H1 (cell line): ENCODE measurements around the gene LRRC32. TPM values are rescaled to one million over a fixed set of nuclear protein-coding genes. Genes with fewer than 3 reads are reported as not detected.

ENCODE experiments used
- CTCF ChIA-PET: fragments of 300-600 bp; sonication (Branson Sonifier 250); formaldehyde crosslinking; loops from one replicate; lab custom pipeline; 2021; ENCODE audit not compliant: partially characterized antibody; lab: Charles Lee
- POLR2A ChIA-PET: fragments of 300-600 bp; sonication (Branson Sonifier 250); formaldehyde crosslinking; loops from one replicate; lab custom pipeline; 2021; ENCODE audit warnings: inconsistent platforms; ENCODE audit not compliant: partially characterized antibody; lab: Charles Lee
- DNase-seq, 2 experiments: peaks; one replicate each; pipeline versions ENCODE4 v3.0.0 to v3.0.0-alpha.2; 2010 to 2022; ENCODE audit warnings: low spot score in 2 of 2, low read depth in 1 of 2, mixed read lengths in 1 of 2
- FAIRE-seq: peaks from 2 replicates; lab custom pipeline; 2011; peaks lifted over from hg19 to GRCh38; lab: Jason Lieb, UNC
- H2AFZ ChIP-seq: 2 replicates; pipeline ENCODE4 v1.8.1; 2012; ENCODE audit warnings: low read length, inconsistent platforms
- H2AK5ac ChIP-seq: 2 replicates; pipeline ENCODE4 v1.6.1; 2013; ENCODE audit warnings: low read depth, low read length
- H2BK120ac ChIP-seq: replicated peaks from 2 replicates; pipeline ENCODE3; 2013; ENCODE audit warnings: low read depth, low read length, inconsistent platforms
- H2BK12ac ChIP-seq: 2 replicates; pipeline ENCODE4 v1.6.1; 2013; ENCODE audit warnings: low read depth, low read length
- H2BK15ac ChIP-seq: 2 replicates; pipeline ENCODE4 v1.6.1; 2013; ENCODE audit warnings: low read length
- H2BK20ac ChIP-seq: 2 replicates; pipeline ENCODE4 v1.6.1; 2013; ENCODE audit warnings: low read length
- H2BK5ac ChIP-seq: 2 replicates; pipeline ENCODE4 v1.6.1; 2013; ENCODE audit warnings: low read depth, low read length
- H3K14ac ChIP-seq: 2 replicates; pipeline ENCODE4 v1.6.1; 2013; ENCODE audit warnings: inconsistent platforms; ENCODE audit not compliant: insufficient read length
- H3K18ac ChIP-seq: 2 replicates; pipeline ENCODE4 v1.6.1; 2013; ENCODE audit warnings: low read length; ENCODE audit errors: extremely low read depth
- H3K23ac ChIP-seq: 2 replicates; pipeline ENCODE4 v1.6.1; 2013; ENCODE audit warnings: inconsistent platforms; ENCODE audit not compliant: insufficient read length
- H3K23me2 ChIP-seq: 2 replicates; pipeline ENCODE4 v1.6.1; 2013; ENCODE audit warnings: low read depth, low read length
- H3K27ac ChIP-seq: 2 replicates; pipeline ENCODE4 v1.6.1; 2011; ENCODE audit warnings: low read depth, low read length, inconsistent platforms
- H3K27me3 ChIP-seq, 4 experiments: replicated peaks in 1 of 4; 1 replicate in 1 of 4; 2 replicates in 3 of 4; pipeline versions ENCODE4 v1.6.1 to v1.8.1; 2011 to 2013; ENCODE audit warnings: low read length in 3 of 4, mild to moderate bottlenecking in 3 of 4, inconsistent platforms in 2 of 4, mixed read lengths in 2 of 4, moderate library complexity in 1 of 4; ENCODE audit not compliant: control insufficient read depth in 3 of 4, insufficient read depth in 3 of 4; ENCODE audit errors: extremely low read depth in 1 of 4
- H3K36me3 ChIP-seq, 4 experiments: 2 replicates each; pipeline versions ENCODE4 v1.6.1 to v1.8.1; 2011 to 2013; ENCODE audit warnings: mild to moderate bottlenecking in 4 of 4, low read length in 3 of 4, moderate library complexity in 2 of 4, control low read depth in 1 of 4, inconsistent platforms in 1 of 4; ENCODE audit not compliant: insufficient read depth in 4 of 4, control insufficient read depth in 2 of 4
- H3K4ac ChIP-seq: replicated peaks from 2 replicates; pipeline ENCODE3; 2013; ENCODE audit warnings: low read length, low read depth, mixed read lengths, inconsistent platforms; ENCODE audit not compliant: insufficient read length
- H3K4me1 ChIP-seq, 4 experiments: replicated peaks in 1 of 4; 1 replicate in 1 of 4; 2 replicates in 3 of 4; pipeline versions ENCODE4 v1.6.1 to v1.8.1; 2011 to 2013; ENCODE audit warnings: low read length in 3 of 4, inconsistent platforms in 2 of 4, mixed read lengths in 1 of 4; ENCODE audit not compliant: insufficient read depth in 4 of 4, control insufficient read depth in 3 of 4
- H3K4me2 ChIP-seq, 2 experiments: 2 replicates each; pipeline versions ENCODE4 v1.6.1 to v1.8.1; 2011 to 2013; ENCODE audit warnings: low read depth in 2 of 2, low read length in 2 of 2, control low read depth in 1 of 2, inconsistent platforms in 1 of 2, mild to moderate bottlenecking in 1 of 2; ENCODE audit not compliant: insufficient read depth in 1 of 2
- H3K4me3 ChIP-seq, 4 experiments: fragments of 200-600, 300-600 bp in 1 of 4; sonication (generic), shearing (Covaris generic), sonication (Bioruptor Twin) in 1 of 4; 2 replicates each; pipeline versions ENCODE4 v1.5.1 to v1.8.1; 2011 to 2016; ENCODE audit warnings: low read length in 4 of 4, low read depth in 3 of 4, control low read depth in 2 of 4, inconsistent platforms in 2 of 4, mild to moderate bottlenecking in 2 of 4, mixed read lengths in 1 of 4, moderate library complexity in 1 of 4; ENCODE audit not compliant: insufficient read depth in 2 of 4; ENCODE audit errors: extremely low read depth in 1 of 4
- H3K56ac ChIP-seq: replicated peaks from 2 replicates; pipeline ENCODE3; 2013; ENCODE audit warnings: low read depth, mild to moderate bottlenecking, mixed read lengths, low read length, inconsistent platforms; ENCODE audit not compliant: insufficient read length
- H3K79me1 ChIP-seq: 2 replicates; pipeline ENCODE4 v1.6.1; 2013; ENCODE audit warnings: low read depth, low read length, control low read depth
- H3K79me2 ChIP-seq, 2 experiments: 2 replicates each; pipeline versions ENCODE4 v1.6.1 to v1.8.1; 2012 to 2013; ENCODE audit warnings: low read length in 2 of 2, mild to moderate bottlenecking in 2 of 2, inconsistent platforms in 1 of 2; ENCODE audit not compliant: insufficient read depth in 2 of 2, control insufficient read depth in 1 of 2
- H3K9ac ChIP-seq, 4 experiments: replicated peaks in 1 of 4; 1 replicate in 1 of 4; 2 replicates in 3 of 4; pipeline versions ENCODE4 v1.6.1 to v1.8.1; 2011 to 2013; ENCODE audit warnings: low read depth in 3 of 4, low read length in 3 of 4, control low read depth in 2 of 4, mild to moderate bottlenecking in 2 of 4, moderate library complexity in 2 of 4, inconsistent platforms in 1 of 4; ENCODE audit errors: extremely low read depth in 1 of 4
- H3K9me3 ChIP-seq, 2 experiments: 2 replicates each; pipeline versions ENCODE4 v1.6.1 to v1.8.1; 2012 to 2013; ENCODE audit warnings: mild to moderate bottlenecking in 2 of 2, moderate library complexity in 2 of 2, control low read depth in 1 of 2, inconsistent platforms in 1 of 2, low read depth in 1 of 2, low read length in 1 of 2, mixed read lengths in 1 of 2; ENCODE audit not compliant: insufficient read depth in 2 of 2
- H4K20me1 ChIP-seq, 2 experiments: replicated peaks in 1 of 2; 2 replicates each; pipeline versions ENCODE3 to v1.8.1; 2011 to 2013; ENCODE audit warnings: inconsistent platforms in 2 of 2, low read length in 2 of 2, mild to moderate bottlenecking in 1 of 2; ENCODE audit not compliant: insufficient read depth in 2 of 2, control insufficient read depth in 1 of 2
- H4K5ac ChIP-seq: 2 replicates; pipeline ENCODE4 v1.6.1; 2013; ENCODE audit warnings: low read length, low read depth, mixed read lengths, inconsistent platforms; ENCODE audit not compliant: insufficient read length
- H4K8ac ChIP-seq: 2 replicates; pipeline ENCODE4 v1.8.0; 2013; ENCODE audit warnings: mild to moderate bottlenecking, moderate library complexity, low read length, inconsistent platforms; ENCODE audit not compliant: insufficient read depth; ENCODE audit errors: extremely low read depth
- H4K91ac ChIP-seq: replicated peaks from 2 replicates; pipeline ENCODE3; 2013; ENCODE audit warnings: low read length, mixed read lengths, inconsistent platforms; ENCODE audit not compliant: insufficient read length
- BCL11A ChIP-seq, 2 experiments: IDR thresholded peaks; one replicate each; pipeline ENCODE4 v1.6.1; 2011; ENCODE audit warnings: low read depth in 2 of 2, low read length in 2 of 2, mild to moderate bottlenecking in 2 of 2
- FOSL1 ChIP-seq: IDR thresholded peaks from 2 replicates; pipeline ENCODE4 v1.6.1; 2011; ENCODE audit warnings: mild to moderate bottlenecking, low read depth, low read length, moderate library complexity; ENCODE audit not compliant: insufficient read depth
- MAFK ChIP-seq: IDR thresholded peaks from 2 replicates; pipeline ENCODE4 v1.6.1; 2012; ENCODE audit warnings: low read depth, mild to moderate bottlenecking, improper control_type of control experiment, low read length
- PHF8 ChIP-seq: fragments of 200-600 bp; sonication (generic); conservative IDR thresholded peaks from 2 replicates; pipeline ENCODE4 v1.7.1; 2012; ENCODE audit warnings: low read depth, mild to moderate bottlenecking, inconsistent platforms, low read length, moderate library complexity
- RFX5 ChIP-seq: IDR thresholded peaks from 2 replicates; pipeline ENCODE4 v1.6.1; 2011; ENCODE audit warnings: low read depth, low read length, improper control_type of control experiment, borderline replicate concordance
- TAF7 ChIP-seq: optimal IDR thresholded peaks from 2 replicates; pipeline ENCODE3; 2011; ENCODE audit warnings: low read depth, mild to moderate bottlenecking, inconsistent platforms, low read length, moderate library complexity, borderline replicate concordance
- ZNF274 ChIP-seq: IDR thresholded peaks from 2 replicates; pipeline ENCODE4 v1.7.0; 2012; ENCODE audit warnings: low read length, borderline replicate concordance; ENCODE audit errors: extremely low read depth
- WGBS, 2 experiments: shearing (Covaris generic) in 1 of 2; methylation state at CpG; one replicate each; pipeline versions ENCODE4 v1.1.6 to v1.1.7; 2013 to 2015; ENCODE audit warnings: low lambda C conversion rate in 2 of 2, mixed read lengths in 2 of 2, inconsistent platforms in 1 of 2, low coverage in 1 of 2, missing lambda C conversion rate in 1 of 2; ENCODE audit not compliant: insufficient replicate concordance in 2 of 2, insufficient coverage in 1 of 2, insufficient read length in 1 of 2; ENCODE audit errors: extremely low coverage in 1 of 2, missing lambda C conversion rate in 1 of 2; 5-methylcytosine and 5-hydroxymethylcytosine counted together
- polyA plus RNA-seq, 7 experiments: library from polyadenylated mRNA; depleted of rRNA in 3 of 7; stranded (reverse) in 5 of 7; unstranded in 2 of 7; fragments of >200 nt in 5 of 7; fragments of 200-250 nt in 2 of 7; gene quantifications; 1 replicate in 5 of 7; 2 replicates in 1 of 7; 4 replicates in 1 of 7; pipeline versions ENCODE4 v1.2.1 to v1.2.3, GENCODE V29; 2011 to 2013; ENCODE audit warnings: missing spikeins in 2 of 7, mixed read lengths in 2 of 7
- total RNA-seq: library from RNA; stranded (reverse); fragmentation: NEBNext Ultra II Directional; extraction: Animal tissue kit (Norgen Biotek cat#: 25700); gene quantifications from 2 replicates; pipeline ENCODE4 v1.2.1, GENCODE V29; 2021
- TF ChIP-seq, protein P1 (sequence below): IDR thresholded peaks from 2 replicates; pipeline ENCODE4 v1.6.1; 2012; ENCODE audit warnings: low read length, inconsistent platforms

The LRRC32 gene
- total and polyA plus RNA-seq, 2 of the 8 experiments (the other 6 are each of a cell fraction or from before 2014, with no cell fraction given) = 0.99 to 1.9 TPM

GRCh38 chr11:76704171-76704948 lies 33.8 kb upstream of the LRRC32 start:
- ChIA-PET POLR2A (interaction anchor here (0.6 to 2.1 kb wide), 4 partner anchors 8 to 89 kb away, joined by 3 to 6 read pairs (median 4); no protein-coding TSS in a partner anchor), CTCF (interaction anchor here (0.6 to 4.5 kb wide), 6 partner anchors 12 to 105 kb away, joined by 3 to 20 read pairs (median 4); no protein-coding TSS in a partner anchor)
- H2BK120ac ChIP-seq = peak overlapping the region; percentile 59
- H3K4ac ChIP-seq = no peak overlapping the region
- H3K23ac ChIP-seq = no peak overlapping the region
- H3K36me3 ChIP-seq = no peaks in the 10 kb centered on the region
- peak overlapping the region in 2 of 4 experiments; percentile 14 to 29; a peak in 4 of 7 replicates for H3K9ac ChIP-seq
- H4K5ac ChIP-seq = peak overlapping the region; percentile 98
- no peaks in the 10 kb centered on the region; the same call in 1 of the 2 replicates for H3K79me1 ChIP-seq
- H3K9me3 ChIP-seq = peaks cover 0 to 4% of the 10 kb centered on the region in 2 experiments; a peak in 2 of 4 replicates
- H3K4me2 ChIP-seq = peak overlapping the region; percentile 39 to 83
- peaks cover 2 to 11% (median 8%) of the 10 kb centered on the region in 4 experiments; a peak in 6 of 7 replicates for H3K4me1 ChIP-seq
- H3K27ac ChIP-seq = peak overlapping the region; percentile 72; the same call in 1 of the 2 replicates
- H3K4me3 ChIP-seq = peak overlapping the region in 1 of 4 experiments; percentile 23; a peak in 1 of 8 replicates
- H3K18ac ChIP-seq = peak overlapping the region; percentile 89
- H2BK15ac ChIP-seq = no peak overlapping the region
- H2BK5ac ChIP-seq = peak overlapping the region; percentile 99
- DNase-seq (peak in 1 of 2 experiments; percentile 29), FAIRE-seq (no peak)
- no peaks in the 10 kb centered on the region for H4K20me1 ChIP-seq
- no peak overlapping the region for H3K14ac ChIP-seq
- H3K79me2 ChIP-seq = no peaks in the 10 kb centered on the region
- peak overlapping the region; percentile 62; the same call in 1 of the 2 replicates for H4K8ac ChIP-seq
- no peaks in the 10 kb centered on the region; the same call in 1 of the 2 replicates for H3K23me2 ChIP-seq
- WGBS, 2 experiments = 45% methylated on average over 5 of the region's 5 CpGs; no CpG with 5 or more reads in 1 of the 2 experiments
- no peak overlapping the region for H2AFZ ChIP-seq
- peak overlapping the region; percentile 100 for H2BK20ac ChIP-seq
- no peaks in the 10 kb centered on the region for H3K27me3 ChIP-seq
- no peak overlapping the region for H3K56ac ChIP-seq
- peak overlapping the region; percentile 60; the same call in 1 of the 2 replicates for H2BK12ac ChIP-seq
- no peak overlapping the region; the same call in 1 of the 2 replicates for H2AK5ac ChIP-seq
- H4K91ac ChIP-seq = peak overlapping the region; percentile 99
- TF ChIP-seq MAFK = peak; percentile 92
- no peak for TF ChIP-seq TAF7
- no peak for TF ChIP-seq FOSL1
- TF ChIP-seq PHF8 = no peak
- TF ChIP-seq BCL11A (IDR thresholded peaks at IDR 0.05; ENCODE audit: low read depth in 2 of 2, low read length in 2 of 2) = no peak
- TF ChIP-seq ZNF274 = no peak
- TF ChIP-seq, protein P1, sequence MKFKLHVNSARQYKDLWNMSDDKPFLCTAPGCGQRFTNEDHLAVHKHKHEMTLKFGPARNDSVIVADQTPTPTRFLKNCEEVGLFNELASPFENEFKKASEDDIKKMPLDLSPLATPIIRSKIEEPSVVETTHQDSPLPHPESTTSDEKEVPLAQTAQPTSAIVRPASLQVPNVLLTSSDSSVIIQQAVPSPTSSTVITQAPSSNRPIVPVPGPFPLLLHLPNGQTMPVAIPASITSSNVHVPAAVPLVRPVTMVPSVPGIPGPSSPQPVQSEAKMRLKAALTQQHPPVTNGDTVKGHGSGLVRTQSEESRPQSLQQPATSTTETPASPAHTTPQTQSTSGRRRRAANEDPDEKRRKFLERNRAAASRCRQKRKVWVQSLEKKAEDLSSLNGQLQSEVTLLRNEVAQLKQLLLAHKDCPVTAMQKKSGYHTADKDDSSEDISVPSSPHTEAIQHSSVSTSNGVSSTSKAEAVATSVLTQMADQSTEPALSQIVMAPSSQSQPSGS = no peak
- no peak for TF ChIP-seq RFX5
